Body of pancreas (tissue), 4 donors: ENCODE measurements around the gene ARHGEF28. TPM values are rescaled to one million over a fixed set of nuclear protein-coding genes. Genes with fewer than 3 reads are reported as not detected.

Experiments used
- ATAC-seq: fragments of 150-250 bp; one replicate; pipeline ENCODE4 v1.9.1; 2016
- DNase-seq, 4 donors: peaks; one replicate each; pipeline ENCODE4 v3.0.0-alpha.2; 2019
- H3K27ac ChIP-seq, 4 donors: fragments of 200-600 bp; sonication (generic); 1 replicate in 3 of 4; 2 replicates in 1 of 4; pipeline versions ENCODE4 v1.5.1 to v1.6.1; 2016 to 2019; ENCODE audit warnings: mild to moderate bottlenecking in 1 of 4, mixed read lengths in 1 of 4, moderate library complexity in 1 of 4
- H3K27me3 ChIP-seq, 2 donors: fragments of 200-600 bp; sonication (generic); one replicate each; pipeline ENCODE4 v1.6.0; 2016; ENCODE audit warnings: mild to moderate bottlenecking in 1 of 2
- H3K36me3 ChIP-seq, 2 donors: fragments of 200-600 bp; sonication (generic); replicated peaks in 1 of 2; 2 replicates each; pipeline ENCODE4 v1.5.1; 2016; ENCODE audit warnings: low read depth in 2 of 2; ENCODE audit not compliant: insufficient read depth in 1 of 2
- H3K4me1 ChIP-seq: fragments of 200-600 bp; sonication (generic); one replicate; pipeline ENCODE4 v1.6.0; 2016
- H3K4me3 ChIP-seq, 2 donors: fragments of 200-600 bp; sonication (generic); 1 replicate in 1 of 2; 2 replicates in 1 of 2; pipeline ENCODE4 v1.5.1; 2016 to 2019
- H3K9me3 ChIP-seq, 3 donors: fragments of 200-600 bp; sonication (generic); 1 replicate in 2 of 3; 2 replicates in 1 of 3; pipeline ENCODE4 v1.5.1; 2016
- CTCF ChIP-seq, 7 experiments: fragments of 450-650 bp in 4 of 7; fragments of 200-600 bp in 3 of 7; sonication (generic) in 3 of 7; IDR thresholded peaks; one replicate each; pipeline ENCODE4 v1.5.1; 2016 to 2019; ENCODE audit warnings: antibody characterized with exemption in 7 of 7
- POLR2A ChIP-seq, 3 donors: fragments of 450-650 bp; IDR thresholded peaks; one replicate each; pipeline ENCODE4 v1.6.1; 2016; ENCODE audit warnings: antibody characterized with exemption in 3 of 3, mild to moderate bottlenecking in 2 of 3
- WGBS, 2 donors: methylation state at CpG; one replicate each; pipeline ENCODE4 v1.1.5; 2017; 5-methylcytosine and 5-hydroxymethylcytosine counted together
- intact Hi-C: fragments of 100-400 bp; cut with DNase I; formaldehyde crosslinking; loops from one replicate; pipeline ENCODE4 v1.15.1; 2023
- total RNA-seq, 2 donors: library from RNA; depleted of rRNA; stranded (reverse); fragments of >200 nt; gene quantifications; one replicate each; pipeline ENCODE4 v1.1.0, GENCODE V29; 2016

Gene ARHGEF28
- total RNA-seq, 2 donors from 2014 or later, result 63.0 to 67.2 TPM

GRCh38 chr5:73922875-73923557 lies 297.0 kb downstream of the ARHGEF28 start:
- no peak for TF ChIP-seq CTCF (IDR thresholded peaks at IDR 0.05)
- TF ChIP-seq POLR2A (IDR thresholded peaks at IDR 0.05), result no peak
- H3K4me1 ChIP-seq, result peaks cover 25% of the 10 kb centered on the region
- no peaks in the 10 kb centered on the region for H3K36me3 ChIP-seq
- H3K27ac ChIP-seq, result no peak overlapping the region
- 81 to 82% methylated on average over 7 of the region's 7 CpGs for WGBS, 2 donors
- H3K4me3 ChIP-seq, result no peak overlapping the region
- ATAC-seq, result no peak
- no peaks in the 10 kb centered on the region for H3K27me3 ChIP-seq
- DNase-seq, result no peak
- no peaks in the 10 kb centered on the region for H3K9me3 ChIP-seq
- intact Hi-C loops, result no loop called here

- intact Hi-C loops, result no loop called here
- H3K36me3 ChIP-seq, result no peaks in the 10 kb centered on the region
- ATAC-seq (no peak), DNase-seq (no peak)
- H3K9me3 ChIP-seq, result no peaks in the 10 kb centered on the region
- WGBS, 2 donors, result 93 to 94% methylated on average over 7 of the region's 7 CpGs
- no peaks in the 10 kb centered on the region for H3K27me3 ChIP-seq
- H3K27ac ChIP-seq, result no peak overlapping the region
- TF ChIP-seq POLR2A (IDR thresholded peaks at IDR 0.05) (no peak), CTCF (IDR thresholded peaks at IDR 0.05) (no peak)
- H3K4me3 ChIP-seq, result no peak overlapping the region
- H3K4me1 ChIP-seq, result no peaks in the 10 kb centered on the region
Observed at GRCh38 chr5:73928476-73929070, 302.6 kb downstream of the ARHGEF28 start.

GRCh38 chr5:73935719-73936118 lies 309.7 kb downstream of the ARHGEF28 start:
- no peak overlapping the region for H3K27ac ChIP-seq
- TF ChIP-seq POLR2A (IDR thresholded peaks at IDR 0.05), result no peak
- TF ChIP-seq CTCF (IDR thresholded peaks at IDR 0.05), result no peak
- no peaks in the 10 kb centered on the region for H3K36me3 ChIP-seq
- no peak for ATAC-seq
- 88 to 94% methylated on average over 4 of the region's 4 CpGs for WGBS, 2 donors
- no peak overlapping the region for H3K4me3 ChIP-seq
- peaks cover 8% of the 10 kb centered on the region for H3K4me1 ChIP-seq
- no peak for DNase-seq
- H3K27me3 ChIP-seq, result no peaks in the 10 kb centered on the region
- intact Hi-C loops, result no loop called here
- H3K9me3 ChIP-seq, result no peaks in the 10 kb centered on the region

- TF ChIP-seq CTCF (IDR thresholded peaks at IDR 0.05), result no peak
- peak in 2 of 3 donors; percentile 11 to 42 for TF ChIP-seq POLR2A (IDR thresholded peaks at IDR 0.05)
- ATAC-seq, result peak; percentile 91
- DNase-seq, result peak in 3 of 4 donors; percentile 28 to 50 (median 41)
- intact Hi-C loops, result no loop called here
- H3K27me3 ChIP-seq, result no peaks in the 10 kb centered on the region
- H3K4me3 ChIP-seq, result no peak overlapping the region
- no peaks in the 10 kb centered on the region for H3K9me3 ChIP-seq
- H3K36me3 ChIP-seq, result no peaks in the 10 kb centered on the region
- peaks cover 15% of the 10 kb centered on the region for H3K4me1 ChIP-seq
- 58 to 61% methylated on average over 5 of the region's 5 CpGs for WGBS, 2 donors
- peak overlapping the region; percentile 74 to 85 (median 80) for H3K27ac ChIP-seq
Observed at GRCh38 chr5:73938280-73938937, 312.4 kb downstream of the ARHGEF28 start.
